NCI-H2081 treated with DMSO at 0.1 percent for 48 hours (cell line): Measurements from ENCODE around the gene ARHGAP26.
"Not testable (repeated sequence)": the region's sequence is repeated elsewhere in the genome, so short reads cannot be mapped to it uniquely, and the experiment has no call there.

Source experiments
- DNase-seq: peaks from one replicate; lab custom pipeline; 2025; lab: John Stamatoyannopoulos, UW

ARHGAP26 gene

DNA sequence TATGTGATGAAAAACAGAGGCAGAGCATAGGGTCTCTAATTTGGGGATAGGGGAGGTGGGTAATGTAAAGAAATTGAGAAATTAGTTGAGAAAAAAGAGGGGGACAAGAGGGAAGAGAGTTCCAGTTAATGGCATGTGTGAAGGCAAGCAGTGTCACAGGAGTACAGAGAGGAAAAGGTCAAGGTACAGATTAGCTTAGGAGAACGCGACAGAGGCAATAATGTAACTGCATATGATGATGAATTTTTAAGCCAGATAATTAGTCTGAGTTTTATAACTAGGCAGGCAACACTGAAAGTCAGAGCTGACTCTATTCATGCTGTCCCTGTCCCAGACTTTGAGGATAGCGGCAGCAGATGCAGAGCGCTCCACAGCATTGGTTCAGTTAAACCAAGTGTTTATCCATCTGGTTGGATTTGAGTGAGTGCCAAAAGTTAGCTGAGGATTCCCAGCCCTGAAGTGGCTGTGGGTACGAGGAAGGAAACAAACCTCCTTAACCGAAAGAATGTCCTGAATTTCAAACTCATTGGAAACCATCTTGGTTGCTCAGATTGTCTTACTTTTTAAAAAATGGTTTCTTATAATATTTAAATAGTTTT lies 315.2 kb downstream of the ARHGAP26 start:
- no peak for DNase-seq

DNA sequence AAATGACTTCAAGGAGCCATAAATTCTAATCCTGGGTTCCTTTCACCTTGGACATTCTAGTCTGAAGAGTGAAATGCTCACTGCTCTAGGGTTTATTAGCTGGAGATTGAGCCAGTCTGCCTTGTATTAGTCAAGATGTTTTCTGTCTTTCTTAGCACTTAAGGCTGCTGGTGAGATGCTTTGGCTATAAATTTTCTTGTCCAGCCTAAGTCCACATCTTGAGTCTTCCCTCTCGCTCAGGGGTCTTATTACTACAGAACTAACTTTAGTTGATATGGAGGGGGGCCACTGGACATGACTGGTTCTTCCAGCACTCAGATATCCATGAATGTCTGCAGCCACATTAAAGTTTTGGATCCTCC lies 316.4 kb downstream of the ARHGAP26 start:
- no peak for DNase-seq

DNA sequence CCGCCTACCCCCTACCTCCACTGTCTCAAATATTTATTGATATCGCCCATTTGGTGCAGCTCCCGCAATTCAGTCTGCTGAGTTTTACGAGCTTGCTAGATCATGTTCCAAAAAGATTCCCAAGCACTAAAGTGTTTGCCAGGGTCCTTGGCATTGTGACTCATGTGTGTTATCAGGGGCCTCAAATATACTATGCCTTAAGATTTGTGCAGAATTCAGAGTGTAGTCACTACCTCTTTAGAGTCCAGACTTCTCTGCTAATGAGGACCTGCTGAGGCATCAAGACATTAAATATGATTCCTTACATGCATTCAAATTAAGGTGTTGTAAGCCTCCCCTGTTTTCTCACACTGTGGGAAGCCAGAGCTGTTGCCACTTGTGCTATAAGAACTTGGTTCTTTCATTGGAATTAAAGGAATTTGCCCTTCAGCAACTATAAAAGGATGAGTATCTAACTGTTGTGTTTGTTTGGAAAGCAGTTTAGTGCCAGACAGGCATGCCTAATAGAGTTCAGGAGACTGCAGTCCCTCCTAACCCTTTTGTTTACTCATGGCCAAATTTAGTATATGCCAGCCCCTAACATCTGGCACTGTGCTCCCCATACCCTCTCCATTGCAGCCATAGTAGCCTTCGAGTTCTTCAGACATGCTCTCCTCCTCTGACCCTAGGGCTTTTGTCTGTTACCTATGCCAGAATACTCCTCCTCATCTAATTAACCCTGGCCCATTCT lies 316.9 kb downstream of the ARHGAP26 start:
- no peak for DNase-seq

DNA sequence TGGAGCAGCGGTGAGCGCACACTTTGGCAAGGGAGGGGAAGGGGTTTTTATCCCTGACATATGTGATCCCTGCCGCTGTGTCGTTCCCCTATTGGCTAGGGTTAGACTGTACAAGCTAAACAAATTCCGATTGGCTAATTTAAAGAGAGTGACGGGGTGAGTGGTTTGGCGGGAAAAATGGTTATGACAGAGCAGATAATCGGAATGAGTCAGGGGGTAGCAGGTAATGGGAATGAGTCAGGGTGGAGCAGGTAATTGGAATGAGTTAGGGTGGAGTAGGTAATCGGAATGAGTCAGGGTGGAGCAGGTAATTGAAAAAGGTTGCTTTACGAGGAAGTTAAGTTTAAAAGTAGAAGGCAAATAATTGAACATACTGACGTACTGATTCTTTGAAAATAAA lies 318.5 kb downstream of the ARHGAP26 start:
- DNase-seq: not testable (repeated sequence)

DNA sequence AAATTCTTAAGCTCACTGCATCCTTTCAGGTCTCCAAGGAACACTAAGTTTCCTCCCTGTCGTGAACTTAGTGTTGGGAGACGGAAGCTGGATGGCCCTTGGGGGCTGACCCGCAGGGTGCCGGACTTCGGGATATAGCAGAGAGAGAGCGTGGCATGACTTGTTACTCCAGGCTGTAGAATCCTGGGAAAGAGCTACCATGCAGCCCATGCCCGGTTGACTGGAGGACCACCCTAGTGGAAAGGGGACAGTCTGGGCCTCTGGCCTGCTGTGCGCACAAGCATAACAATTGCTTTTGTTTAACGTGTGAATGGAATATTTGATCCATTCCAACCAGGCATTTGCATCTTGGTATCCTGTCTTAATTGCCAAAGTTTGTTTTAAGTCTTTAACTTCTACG lies 319.9 kb downstream of the ARHGAP26 start:
- DNase-seq: not testable (repeated sequence)

DNA sequence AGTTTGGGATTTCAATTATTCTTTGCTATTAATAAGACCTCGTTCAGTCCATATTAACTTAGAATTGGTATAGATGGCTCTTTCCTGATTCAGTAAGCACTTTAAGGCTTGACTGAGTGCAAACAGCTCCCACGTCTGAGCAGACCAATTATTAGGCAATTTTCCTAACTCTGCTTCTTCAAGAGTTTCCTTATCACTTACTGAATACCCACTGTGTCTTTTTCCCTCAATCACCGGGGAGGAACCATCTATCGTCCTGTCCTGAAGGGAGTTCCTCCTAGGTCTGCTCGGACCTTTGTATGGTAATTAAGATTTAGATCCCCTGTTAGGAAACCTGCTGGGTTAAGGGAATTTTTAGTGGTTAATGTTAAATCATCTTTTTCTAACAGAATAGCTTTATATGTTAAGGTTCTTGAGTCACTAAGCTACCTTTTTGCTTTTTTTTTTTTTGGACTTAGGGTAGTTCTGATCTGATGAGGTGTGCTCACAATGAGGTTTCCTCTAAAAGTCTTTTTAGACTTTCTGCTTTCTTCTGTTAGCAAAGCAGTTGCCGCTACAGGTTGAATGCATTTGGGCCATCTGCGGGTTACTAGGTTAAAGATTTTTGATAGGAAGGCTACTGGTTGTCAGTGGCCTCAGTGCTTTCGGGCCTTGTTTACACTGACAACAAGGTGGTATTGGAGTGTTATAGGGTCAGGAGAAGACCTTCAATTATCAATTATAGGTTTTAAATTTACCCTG lies 322.7 kb downstream of the ARHGAP26 start:
- DNase-seq: not testable (repeated sequence)

DNA sequence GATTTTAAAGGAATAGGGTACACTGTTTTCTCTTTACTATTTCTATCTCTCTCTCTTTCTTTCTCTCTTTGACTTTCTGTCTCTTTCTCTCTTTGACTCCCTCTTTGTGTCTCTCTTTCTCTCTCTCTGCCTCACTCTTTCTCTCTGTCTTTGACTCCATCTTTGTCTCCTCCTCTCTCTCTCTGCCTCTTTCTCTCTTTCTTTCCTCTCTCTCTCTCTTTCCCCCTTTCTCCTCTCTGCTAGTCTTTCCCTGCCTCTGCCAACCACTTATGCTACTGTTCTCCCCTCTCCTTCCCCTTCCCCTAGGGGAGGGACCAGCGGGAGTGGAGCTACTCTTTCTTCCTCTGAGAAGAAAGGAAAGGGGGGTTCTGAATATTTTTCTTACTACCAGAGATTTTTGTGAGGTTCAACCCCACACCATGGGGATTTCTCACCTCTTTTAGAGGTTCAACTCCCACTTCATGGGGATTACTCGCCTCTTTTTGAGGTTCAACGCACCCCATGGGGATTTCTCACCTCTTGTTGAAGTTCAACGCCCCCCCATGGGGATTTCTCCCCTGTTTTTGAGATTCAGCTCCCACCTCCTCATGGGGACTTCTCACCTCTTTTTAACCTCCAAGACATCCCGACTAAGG lies 323.4 kb downstream of the ARHGAP26 start:
- DNase-seq: no peak

DNA sequence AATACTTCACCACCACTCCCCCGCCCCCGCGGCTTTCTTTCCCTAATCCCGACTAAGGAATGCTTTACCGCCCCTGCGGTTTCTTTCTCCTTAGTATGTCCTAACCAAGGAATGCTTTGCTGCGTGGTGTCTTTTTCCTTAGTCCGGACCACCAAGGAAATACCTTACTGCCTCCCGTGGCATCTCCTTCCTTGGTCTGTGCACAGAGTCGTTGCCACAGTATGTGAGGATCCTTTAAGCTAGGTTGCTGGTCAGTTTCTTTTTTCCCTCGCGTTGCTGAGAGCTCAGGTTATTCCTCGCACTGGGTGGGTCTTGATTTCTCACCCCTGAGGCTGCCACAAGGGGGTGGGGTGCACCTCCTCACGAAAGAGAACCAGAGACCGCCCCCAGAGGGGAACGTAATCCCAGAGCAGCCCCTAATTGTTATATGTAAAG lies 323.9 kb downstream of the ARHGAP26 start:
- DNase-seq: no peak

DNA sequence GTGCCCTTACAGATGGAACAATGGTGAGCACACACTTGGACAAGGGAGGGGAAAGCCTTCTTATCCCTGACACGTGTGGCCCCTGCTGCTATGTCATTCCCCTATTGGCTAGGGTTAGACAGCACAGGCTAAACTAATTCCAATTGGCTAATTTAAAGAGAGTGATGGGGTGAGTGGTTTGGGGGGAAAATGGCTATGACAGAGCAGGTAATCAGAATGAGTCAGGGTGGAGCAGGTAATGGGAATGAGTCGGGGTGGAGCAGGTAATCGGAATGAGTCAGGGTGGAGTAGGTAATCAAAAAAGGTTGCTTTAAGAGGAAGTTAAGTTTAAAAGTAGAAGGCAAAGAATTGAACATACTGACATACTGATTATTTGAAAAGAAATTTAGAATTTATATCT lies 324.4 kb downstream of the ARHGAP26 start:
- DNase-seq: not testable (repeated sequence)

DNA sequence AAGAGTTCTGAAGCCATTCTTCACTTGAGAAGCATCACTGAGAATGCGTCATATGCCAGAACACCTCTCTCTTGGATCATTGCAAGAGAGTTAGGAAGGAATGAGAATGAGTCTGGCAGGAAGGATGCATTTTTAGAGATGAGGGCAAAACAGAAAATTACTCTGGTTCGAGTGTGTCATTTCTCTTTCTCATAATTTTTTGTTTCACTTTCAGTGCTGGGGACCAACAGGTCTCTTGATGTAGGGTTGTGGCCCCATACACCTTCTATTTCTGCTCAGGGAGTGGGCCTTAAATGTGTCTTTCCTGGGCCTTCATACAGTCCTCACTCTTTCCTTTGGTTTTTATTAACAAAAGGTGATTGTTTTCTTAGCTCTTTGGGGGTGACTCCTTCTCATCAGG lies 330.9 kb downstream of the ARHGAP26 start:
- DNase-seq: no peak

DNA sequence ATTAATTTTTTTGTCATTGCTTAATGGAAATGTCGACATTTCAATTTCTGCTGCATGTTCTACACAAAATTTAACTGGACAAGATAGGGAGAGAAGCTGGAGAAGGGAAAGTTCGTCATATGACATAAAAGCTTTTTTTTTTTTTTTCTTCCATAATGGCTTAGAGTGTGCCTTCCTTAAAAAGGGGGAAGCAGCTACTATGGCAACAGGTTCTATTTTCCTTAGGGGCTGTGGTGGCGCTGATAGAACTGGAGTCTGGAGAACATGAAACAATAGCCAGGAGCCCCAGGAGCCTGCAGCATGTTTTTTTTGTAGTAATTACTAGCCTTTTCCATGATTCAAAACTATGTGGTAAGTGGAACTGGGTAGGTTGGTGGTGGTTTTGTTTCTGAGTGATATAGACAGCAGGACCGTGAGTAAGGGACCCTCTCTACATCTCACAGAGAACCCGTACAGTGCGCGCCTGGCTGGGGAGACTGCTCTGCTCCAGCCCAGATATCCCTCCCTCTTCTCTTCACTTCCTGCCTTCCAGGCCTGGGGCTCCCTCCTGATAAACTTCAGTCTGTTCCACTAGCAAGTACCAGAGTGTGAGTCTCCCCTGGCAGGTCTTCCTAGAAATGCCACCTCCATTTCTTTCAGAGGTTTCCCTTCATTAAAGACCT lies 331.7 kb downstream of the ARHGAP26 start:
- DNase-seq: no peak

DNA sequence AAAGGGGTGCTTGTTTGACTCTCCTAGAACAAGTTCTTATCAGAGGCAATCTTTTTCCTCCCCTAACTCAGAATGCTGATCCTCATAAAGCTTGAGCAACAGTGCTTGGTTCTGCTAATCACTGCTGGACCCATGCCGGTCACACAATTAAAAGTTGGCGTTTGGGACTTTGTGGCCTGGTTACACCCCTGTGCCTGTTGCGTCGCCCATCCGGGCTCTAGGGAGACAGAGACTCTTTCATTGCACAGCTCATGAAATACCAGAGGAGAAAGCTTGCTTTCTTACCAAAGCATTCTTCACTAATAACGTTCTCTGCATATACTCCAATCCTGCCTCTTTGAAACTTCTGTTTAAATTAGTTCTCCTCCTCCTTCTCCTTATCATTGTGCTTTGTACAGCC lies 332.2 kb downstream of the ARHGAP26 start:
- DNase-seq: no peak

DNA sequence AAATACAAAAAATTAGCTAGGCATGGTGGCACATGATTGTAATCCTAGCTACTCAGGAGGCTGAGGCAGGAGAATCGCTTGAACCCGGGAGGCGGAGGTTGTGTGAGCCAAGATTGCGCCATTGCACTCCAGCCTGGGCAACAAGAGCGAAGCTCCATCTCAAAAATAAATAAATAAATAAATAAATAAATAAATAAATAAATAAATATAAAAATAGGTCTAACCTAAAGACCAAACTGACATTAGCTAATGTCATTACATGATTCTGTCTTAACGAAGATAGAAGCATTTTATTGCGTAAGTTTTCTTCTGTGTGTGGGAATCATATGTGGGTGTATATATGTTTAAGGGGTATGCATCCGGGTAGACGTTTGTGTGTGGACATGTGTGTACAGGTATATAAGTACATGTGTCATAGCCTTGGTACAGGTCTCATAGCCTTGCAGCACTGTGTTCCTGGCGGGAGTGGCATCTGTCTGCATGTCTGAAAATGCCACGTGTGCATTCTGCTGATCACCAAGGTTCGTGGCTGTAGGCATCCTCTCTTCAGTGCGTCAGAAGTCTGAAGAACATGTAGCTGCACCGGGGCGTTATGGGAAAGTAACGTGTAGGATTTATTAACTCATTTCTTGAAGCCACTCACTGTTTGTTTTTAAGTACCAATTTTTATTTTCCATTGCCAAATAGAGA lies 335.2 kb downstream of the ARHGAP26 start:
- no peak for DNase-seq

DNA sequence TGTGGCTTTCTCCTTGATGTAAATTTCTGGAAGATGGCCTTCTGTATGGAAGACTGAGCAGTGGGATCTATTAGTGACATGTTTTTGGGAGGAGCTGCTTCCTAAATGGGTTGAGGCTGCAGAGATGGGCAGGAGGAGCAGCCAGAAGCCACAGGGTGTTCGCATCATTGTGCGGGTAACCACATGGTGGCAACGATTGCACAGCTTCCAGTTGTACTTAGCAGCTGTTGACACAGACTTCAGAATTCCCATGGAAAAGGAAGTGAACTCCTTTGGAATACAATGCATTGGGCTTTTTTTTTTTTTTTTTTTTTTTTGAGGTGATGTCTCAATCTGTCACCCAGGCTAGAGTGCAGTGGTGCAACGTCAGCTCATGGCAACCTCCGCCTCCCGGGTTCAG lies 336.0 kb downstream of the ARHGAP26 start:
- DNase-seq: no peak

DNA sequence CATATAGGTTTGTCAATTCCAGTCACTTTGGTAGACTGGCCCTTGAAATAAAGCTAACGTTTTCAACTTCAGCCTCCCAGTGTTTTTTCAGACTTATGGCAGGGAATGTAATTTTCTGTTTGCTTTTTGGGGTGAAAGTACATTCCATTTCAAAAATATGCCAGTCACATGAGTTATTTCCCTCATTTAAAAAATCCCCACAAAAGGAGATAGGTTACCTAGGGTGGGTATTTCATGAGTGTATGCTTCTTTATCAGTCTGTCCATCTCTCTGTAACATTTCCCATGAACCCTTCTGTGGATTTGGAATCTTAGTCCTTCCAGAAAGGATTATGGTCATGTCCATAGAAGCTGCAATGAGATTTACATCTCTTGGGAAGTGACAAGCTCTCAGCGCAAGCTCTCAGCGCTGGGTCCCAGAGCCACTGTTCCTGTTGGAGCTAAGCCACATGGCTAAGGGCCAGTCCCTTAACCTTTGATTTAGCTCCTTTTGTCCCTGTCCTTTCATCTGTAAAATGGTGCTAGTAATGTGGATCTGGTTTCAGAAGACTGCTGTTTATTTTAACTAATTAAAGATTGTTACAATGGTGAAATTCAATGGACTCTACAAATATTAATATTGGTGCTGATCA lies 338.4 kb downstream of the ARHGAP26 start:
- DNase-seq: peak; percentile 30

DNA sequence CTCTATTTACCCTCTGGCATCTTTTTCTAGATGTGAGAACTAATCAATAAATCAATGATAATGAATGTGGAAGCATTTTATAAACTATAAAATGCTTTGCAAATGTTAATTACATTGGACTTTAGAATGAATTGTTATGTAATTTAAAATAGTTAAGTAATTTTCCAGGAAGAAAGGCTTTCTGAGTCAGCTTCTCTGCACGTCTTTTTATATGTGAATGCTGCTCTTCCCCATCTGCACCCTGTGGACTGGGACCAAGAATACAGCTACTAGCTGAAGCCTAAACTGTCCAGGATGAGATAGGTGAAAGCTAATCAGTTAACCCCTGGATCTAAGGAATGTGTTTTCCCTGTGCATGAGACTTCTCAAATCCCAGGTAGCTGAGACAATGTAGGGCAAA lies 340.4 kb downstream of the ARHGAP26 start:
- no peak for DNase-seq

DNA sequence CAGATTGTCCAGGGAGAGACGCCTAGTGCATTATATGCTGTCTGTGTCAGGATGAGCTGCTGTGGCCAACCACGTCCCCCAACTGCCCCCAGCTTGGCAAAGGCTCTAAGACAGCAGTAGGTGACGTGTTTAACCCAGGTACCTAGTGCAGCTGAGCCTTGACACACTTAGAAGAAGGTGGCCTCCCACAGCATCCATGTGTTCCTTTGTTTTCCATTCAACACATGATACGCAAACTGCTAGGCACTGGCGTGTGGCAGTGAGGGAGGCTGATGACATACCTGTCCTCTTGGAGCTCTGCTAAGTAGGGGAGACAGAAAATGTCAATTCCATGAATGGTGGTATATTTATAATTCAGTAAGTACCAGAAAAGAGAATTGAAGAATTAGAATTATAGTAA lies 341.6 kb downstream of the ARHGAP26 start:
- no peak for DNase-seq

DNA sequence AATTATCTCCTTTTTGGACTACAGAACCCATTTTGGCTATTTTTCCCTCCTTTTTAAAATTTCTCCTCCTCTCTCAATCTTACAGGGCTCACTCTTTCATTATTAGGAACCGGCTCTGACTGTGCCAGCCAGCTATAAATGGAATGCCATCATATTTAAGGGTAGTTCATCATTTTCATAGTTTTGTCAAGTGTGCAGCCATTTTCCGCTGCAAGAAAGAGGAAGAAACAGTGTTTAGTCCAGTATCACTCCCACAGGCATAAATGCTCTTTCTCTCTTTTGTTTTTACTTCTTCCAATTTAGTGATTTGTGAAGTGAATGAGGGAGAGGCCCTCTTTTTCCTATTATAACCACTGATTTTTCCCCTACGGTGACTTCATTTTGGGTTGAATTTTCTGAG lies 343.3 kb downstream of the ARHGAP26 start:
- no peak for DNase-seq

DNA sequence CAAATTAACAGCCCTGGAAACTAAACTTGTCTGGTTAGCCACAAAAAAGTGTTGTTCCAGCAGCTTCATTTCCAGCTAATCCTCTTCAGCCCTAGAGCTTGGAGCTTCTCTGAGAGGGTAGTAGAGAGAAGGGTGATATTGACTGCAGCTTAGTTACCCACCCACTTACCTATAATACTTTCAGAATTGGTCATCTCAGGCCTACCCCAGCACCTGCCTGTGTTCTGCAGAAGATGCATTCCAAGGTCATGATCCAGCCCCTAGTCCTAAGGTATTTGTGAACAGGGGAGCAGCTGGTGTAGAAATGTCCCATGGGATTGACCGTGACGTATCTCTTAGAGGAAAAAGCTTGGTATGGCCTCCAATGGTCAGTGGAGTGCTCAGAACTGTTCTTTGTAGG lies 344.3 kb downstream of the ARHGAP26 start:
- no peak for DNase-seq

DNA sequence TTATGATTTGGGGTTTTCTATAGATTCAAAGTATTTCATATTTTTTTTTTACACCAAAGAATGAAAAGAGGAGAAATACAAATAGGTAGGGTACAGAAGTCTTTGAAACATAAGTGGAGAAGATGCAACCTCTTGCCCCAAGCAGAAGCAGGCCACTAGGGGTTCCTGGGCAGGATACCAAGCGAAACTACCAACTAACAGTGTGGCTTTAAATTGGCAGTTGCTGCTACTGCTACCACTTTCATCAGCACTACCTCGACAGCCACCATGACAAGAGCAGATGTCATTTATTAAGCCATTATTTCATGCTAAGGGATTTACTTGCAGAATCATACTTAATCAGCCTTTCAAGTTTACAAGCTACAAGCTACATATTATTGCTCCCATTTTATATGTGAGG lies 345.2 kb downstream of the ARHGAP26 start:
- no peak for DNase-seq

DNA sequence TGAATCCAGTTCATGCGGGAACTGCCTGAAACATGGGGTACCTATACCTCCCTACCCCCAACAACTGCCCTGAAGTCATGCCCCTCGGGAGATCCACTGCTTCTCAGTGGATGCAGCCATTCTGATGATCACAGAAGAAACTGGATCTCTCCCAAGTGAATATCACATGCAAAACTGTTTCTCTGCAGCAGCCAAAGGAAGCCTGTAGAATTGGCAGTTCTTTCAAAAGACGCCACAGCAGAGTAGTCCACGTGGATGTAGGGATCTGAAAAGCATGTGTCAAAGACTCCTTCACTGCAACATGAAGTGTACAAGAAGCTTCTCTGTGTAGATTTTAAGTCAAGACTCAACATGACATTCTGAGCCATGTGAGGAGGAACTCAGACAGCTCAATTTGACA lies 346.6 kb downstream of the ARHGAP26 start:
- no peak for DNase-seq
